Measurements from ENCODE around the gene SLC39A11. TPM values are rescaled to one million over a fixed set of nuclear protein-coding genes. Genes with fewer than 3 reads are reported as not detected.

Gene SLC39A11
- total and polyA plus RNA-seq, 2 of the 13 experiments (the other 11 are each of a cell fraction or from before 2014, with no cell fraction given): 17.2 to 31.5 TPM

- TF ChIP-seq SATB2 (CRISPR knock-in tag; IDR thresholded peaks at IDR 0.05): no peak
- TF ChIP-seq NRL (CRISPR knock-in tag; IDR thresholded peaks at IDR 0.05; ENCODE audit: borderline replicate concordance): 0 out of 2 replicates have a peak, but pooled peaks have one; percentile 24
- no peak for TF ChIP-seq SOX6 (IDR thresholded peaks at IDR 0.05)
- 0 out of 2 replicates have a peak, but pooled peaks have one; percentile 14 for TF ChIP-seq SOX6 (CRISPR knock-in tag; IDR thresholded peaks at IDR 0.05)
- TF ChIP-seq FOSL2 (CRISPR knock-in tag; IDR thresholded peaks at IDR 0.05): peak; percentile 87
- no peak for TF ChIP-seq ZHX2 (IDR thresholded peaks at IDR 0.05; ENCODE audit: low read depth)
- no peak for TF ChIP-seq ZHX2 (CRISPR knock-in tag; IDR thresholded peaks at IDR 0.05; ENCODE audit: borderline replicate concordance)
- TF ChIP-seq GZF1 (CRISPR knock-in tag; IDR thresholded peaks at IDR 0.05): no peak
- no peak for TF ChIP-seq FOXO4 (CRISPR knock-in tag; conservative IDR thresholded peaks at IDR 0.05)
- TF ChIP-seq ZNF687 (CRISPR knock-in tag; IDR thresholded peaks at IDR 0.05): peak; percentile 11; the same call in 1 of the 2 replicates
- peak; percentile 65 for TF ChIP-seq CTCF (CRISPR knock-in tag; IDR thresholded peaks at IDR 0.05)
- no peak for TF ChIP-seq HNRNPUL1 (IDR thresholded peaks at IDR 0.05; ENCODE audit: low read depth, low read length)
- TF ChIP-seq ZNF572 (CRISPR knock-in tag; IDR thresholded peaks at IDR 0.05): no peak
- TF ChIP-seq ZNF615 (CRISPR knock-in tag; IDR thresholded peaks at IDR 0.05; ENCODE audit: borderline replicate concordance): 0 out of 2 replicates have a peak, but pooled peaks have one; percentile 10
- TF ChIP-seq KAT8 (CRISPR knock-in tag; IDR thresholded peaks at IDR 0.05): no peak
- TF ChIP-seq ZNF331 (CRISPR knock-in tag; IDR thresholded peaks at IDR 0.05): no peak
Observed at GRCh38 chr17:73003487-73003886, 89.0 kb downstream of the SLC39A11 start (continued).

Measured in HepG2 (cell line).